Renal cortical epithelial cell (primary cell): Measurements from ENCODE around the gene DST. TPM values are rescaled to one million over a fixed set of nuclear protein-coding genes. Genes with fewer than 3 reads are reported as not detected.

Experiments used
- DNase-seq: peaks from one replicate; pipeline ENCODE4 v3.0.0-alpha.2; 2011; ENCODE audit warnings: low read depth
- total RNA-seq: library from RNA; depleted of rRNA; stranded (reverse); fragments of >200 nt; gene quantifications from 2 replicates; pipeline ENCODE4 v1.2.3, GENCODE V29; 2014

DST gene
- total RNA-seq, 1 donor from 2014 or later, result 419 TPM

GRCh38 chr6:56483929-56484328 lies 158.8 kb downstream of the DST start:
- DNase-seq, result peak; percentile 56

DNA sequence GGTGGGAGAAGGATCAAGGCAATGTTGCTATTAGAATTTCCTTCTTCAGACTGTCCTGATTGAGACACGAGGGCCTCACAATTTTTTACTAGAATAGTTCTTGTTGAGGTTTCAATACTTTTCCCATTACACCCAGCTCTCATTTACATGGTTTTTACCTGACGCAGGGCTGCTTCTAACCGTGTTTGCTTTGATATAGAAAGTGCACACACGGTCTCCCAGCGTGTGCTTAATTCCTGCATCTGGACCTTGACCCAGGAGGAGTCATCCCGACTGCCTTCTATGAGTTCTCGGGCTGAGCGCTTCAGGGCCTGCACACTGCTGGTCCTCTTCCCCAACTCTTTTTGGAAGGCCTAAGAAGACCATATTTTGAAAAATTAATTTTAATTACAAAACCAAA lies 160.2 kb downstream of the DST start:
- no peak for DNase-seq

- DNase-seq, result no peak
Measured at GRCh38 chr6:56481957-56482356, 160.7 kb downstream of the DST start.

DNA sequence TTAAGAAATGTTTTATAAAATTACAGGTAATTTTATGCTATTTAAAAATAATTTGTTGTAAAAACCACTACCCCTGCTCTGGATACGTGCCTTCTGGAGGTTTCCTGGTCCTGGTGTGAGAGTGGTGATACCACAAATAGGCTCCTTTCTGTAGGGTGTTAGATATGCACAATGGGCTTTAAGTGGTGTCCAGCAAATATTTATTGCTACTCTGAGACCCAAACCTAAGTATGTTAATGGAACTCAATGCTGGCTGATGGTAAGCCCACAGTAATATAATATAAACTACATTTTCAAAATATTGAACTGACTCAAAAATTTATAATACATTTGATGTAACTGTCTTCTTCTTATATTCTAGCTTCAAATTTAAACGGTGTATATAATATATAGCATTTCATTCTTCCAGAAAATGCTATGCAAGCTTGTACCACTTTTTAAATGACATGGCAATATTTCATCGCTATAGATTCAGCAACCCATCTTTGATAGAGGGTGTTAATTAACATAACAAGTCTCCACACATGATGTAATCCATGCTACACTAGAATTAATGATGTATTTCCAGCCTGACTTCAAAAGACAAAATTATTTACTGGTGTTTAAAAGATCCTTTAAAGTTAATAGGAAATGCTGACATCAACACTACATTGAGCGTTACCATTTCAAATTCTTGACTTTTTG lies 161.9 kb downstream of the DST start:
- DNase-seq, result no peak

- DNase-seq, result no peak
Measured at GRCh38 chr6:56480246-56480645, 162.4 kb downstream of the DST start.

- no peak for DNase-seq
Measured at GRCh38 chr6:56479381-56479780, 163.3 kb downstream of the DST start.

- DNase-seq, result no peak
Measured at GRCh38 chr6:56478202-56478601, 164.5 kb downstream of the DST start.

- DNase-seq, result no peak
Measured at GRCh38 chr6:56477241-56477640, 165.4 kb downstream of the DST start.

DNA sequence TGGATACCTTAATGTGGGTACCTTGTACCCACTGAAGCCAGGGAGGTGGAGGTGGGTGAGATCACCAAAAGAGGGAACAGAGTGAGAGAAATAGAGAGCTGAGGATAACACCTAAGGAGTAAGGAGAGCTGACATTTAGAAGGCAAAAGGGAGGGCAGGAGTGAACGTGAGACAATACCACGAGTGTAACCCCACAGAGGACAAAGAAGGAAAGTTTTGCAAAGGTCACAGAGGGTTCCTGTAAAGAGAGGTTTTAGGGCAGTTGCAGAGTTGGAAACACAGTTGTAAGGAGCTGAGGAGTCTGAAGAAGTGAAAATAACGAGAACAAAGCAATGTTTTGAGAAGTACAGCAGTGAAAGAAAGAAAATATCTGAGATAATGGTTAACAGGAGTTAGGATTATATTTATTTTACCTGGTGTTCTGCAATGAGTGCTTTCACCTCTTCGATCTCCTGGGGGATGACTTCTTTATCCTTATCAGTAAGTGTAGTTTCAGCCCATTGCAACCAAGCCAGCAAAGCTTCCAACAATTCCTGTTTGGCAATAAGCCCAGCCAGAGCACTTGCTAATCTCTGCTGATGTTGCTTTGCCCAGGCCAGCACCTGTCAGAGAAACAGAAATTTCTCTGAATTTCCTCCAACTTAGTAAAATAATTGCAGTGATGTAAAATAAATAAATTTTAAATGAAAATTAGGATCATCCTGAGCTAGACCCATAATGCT lies 166.8 kb downstream of the DST start:
- DNase-seq, result no peak

GRCh38 chr6:56474532-56474931 lies 168.2 kb downstream of the DST start:
- DNase-seq, result no peak

DNA sequence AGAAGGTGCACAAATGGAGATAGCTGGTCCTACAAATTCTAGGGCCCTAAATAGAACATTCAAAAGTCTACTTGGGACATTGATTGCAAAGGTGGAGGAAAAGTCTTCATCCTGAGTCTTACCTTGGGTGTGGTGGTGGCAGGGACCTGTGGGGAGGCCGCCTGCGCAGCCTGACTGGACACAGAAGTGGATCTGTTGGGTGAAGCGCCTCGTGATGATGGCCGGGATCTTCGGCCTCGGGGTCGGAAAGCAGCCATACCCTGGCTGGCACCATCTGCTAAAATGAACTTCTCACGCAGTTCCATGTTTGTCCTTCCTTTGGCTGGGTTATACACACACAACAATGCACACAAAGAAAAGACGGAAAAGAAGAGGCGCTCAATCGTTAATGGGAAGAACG lies 179.2 kb downstream of the DST start:
- no peak for DNase-seq

GRCh38 chr6:56459030-56459805 lies 183.5 kb downstream of the DST start:
- no peak for DNase-seq

DNA sequence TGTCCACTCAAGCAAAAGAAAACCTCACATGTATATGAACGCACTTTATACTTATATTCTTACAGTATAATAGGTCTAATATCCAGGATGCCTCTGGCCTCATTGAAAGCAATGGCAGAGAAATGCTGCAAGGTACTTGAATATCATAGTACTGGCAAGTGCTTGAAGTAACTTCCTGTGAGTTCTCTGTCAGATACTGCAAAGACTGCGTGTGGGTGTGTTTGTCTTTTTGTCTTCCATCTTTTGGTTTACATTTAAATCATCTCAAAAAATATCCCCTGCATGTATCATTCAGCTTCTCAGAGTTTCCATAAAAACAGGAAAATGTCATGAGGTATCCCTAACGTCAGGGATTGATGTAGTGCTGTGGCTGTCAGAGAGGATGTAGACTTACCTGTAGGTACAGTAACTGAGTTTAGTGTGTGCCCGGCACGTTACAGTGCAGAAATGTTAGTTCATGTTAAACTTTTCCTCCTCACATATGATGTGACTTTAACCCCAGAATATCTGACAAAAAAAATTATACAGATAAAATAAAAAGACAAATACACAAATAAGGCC lies 184.3 kb downstream of the DST start:
- no peak for DNase-seq

DNA sequence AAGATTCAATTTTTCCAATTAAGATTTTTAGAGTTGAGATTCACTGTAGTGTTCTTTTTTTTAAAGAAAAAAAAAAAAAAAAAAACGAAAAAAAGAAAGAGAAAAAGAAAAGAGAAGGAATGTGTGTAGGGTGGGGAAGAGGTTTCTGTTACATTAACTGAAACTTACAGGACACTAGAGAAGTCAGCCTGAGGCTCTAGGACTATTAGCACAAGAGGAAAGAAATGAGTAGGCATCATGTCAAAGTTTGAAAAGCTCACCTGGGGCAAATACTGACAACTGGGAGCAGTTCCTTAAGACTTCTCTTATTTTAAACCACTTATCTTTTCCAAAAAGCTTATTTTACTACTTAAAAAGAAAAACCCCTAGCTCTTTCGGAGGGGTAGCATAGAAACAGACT lies 185.9 kb downstream of the DST start:
- DNase-seq, result no peak

- DNase-seq, result no peak
Measured at GRCh38 chr6:56450882-56451739, 191.6 kb downstream of the DST start.

DNA sequence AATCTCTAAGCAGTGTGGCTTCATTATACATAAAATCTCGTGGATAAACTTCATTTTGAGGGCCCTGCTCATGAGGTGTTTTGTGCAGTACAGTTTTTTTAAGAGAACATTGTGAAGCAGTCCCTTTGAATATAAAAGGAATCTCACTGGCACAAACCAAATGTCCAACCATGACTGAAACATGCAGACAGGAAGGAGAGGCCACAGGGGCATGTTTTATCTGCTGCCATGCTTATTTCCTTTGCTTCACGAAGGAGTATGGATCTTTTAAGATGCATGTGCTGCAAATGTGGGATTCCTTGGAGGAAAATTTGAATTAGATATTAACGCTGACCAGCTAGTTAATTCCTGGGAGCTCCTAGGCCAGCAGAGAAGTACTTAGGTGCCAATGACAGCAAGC lies 192.3 kb downstream of the DST start:
- DNase-seq, result no peak

- DNase-seq, result no peak
Measured at GRCh38 chr6:56448046-56448445, 194.6 kb downstream of the DST start.

- no peak for DNase-seq
Measured at GRCh38 chr6:56445818-56446217, 196.9 kb downstream of the DST start.

DNA sequence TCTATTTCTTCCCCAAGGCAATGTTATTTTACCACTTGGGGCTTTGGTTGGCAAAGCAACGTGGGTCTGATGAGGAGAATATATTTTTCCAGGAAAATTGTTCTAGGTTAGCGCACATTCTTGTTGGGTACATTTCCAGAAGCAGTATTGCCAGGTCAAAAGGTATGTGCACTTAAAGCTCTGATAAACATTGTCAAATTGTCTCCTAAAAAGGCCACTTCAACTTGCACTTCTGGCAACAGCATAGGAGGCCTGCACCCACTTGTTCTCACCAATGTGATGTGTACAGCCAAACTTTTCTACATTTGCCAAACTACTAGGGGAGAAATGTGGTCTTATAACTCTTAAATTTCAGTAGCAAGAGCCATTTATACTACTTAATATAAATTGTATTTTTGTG lies 197.8 kb downstream of the DST start:
- DNase-seq, result no peak

DNA sequence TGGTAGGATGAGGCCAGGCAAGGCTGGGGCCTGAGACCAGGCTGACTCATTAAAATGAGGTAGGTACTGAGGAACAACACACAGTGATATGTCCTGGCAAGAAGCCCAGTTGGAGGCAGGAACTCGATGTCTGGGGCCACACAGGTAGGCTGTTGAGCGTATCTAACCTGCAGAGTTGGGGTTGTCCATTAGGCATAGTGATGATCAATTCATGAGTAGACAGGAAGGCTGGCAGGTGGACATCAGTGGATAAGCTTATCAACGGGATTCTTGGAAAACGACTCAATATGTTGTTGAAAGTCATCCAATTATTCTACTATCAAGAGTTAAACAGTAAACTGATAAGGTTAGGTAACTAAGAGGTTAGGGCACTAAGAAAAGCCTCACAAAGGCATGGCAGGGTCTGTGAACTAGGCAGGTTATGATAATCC lies 202.1 kb downstream of the DST start:
- DNase-seq, result peak; percentile 40

GRCh38 chr6:56437171-56437900 lies 205.4 kb downstream of the DST start:
- peak; percentile 99 for DNase-seq
